GM23338 (cell line): ENCODE measurements around the gene FRMD4A.

Experiments
- EZH2phosphoT487 ChIP-seq: fragments of 200-600 bp; sonication (generic); IDR thresholded peaks from one replicate; pipeline ENCODE4 v1.8.1; 2018; ENCODE audit warnings: antibody characterized with exemption; ENCODE audit not compliant: unreplicated experiment
- TF ChIP-seq, protein P1 (sequence below), 2 experiments: fragments of 200-600 bp in 1 of 2; sonication (generic) in 1 of 2; conservative IDR thresholded peaks; 2 replicates each; pipeline versions ENCODE4 v1.5.1 to v1.6.1; 2016 to 2017; ENCODE audit warnings: antibody characterized with exemption in 2 of 2, low read depth in 2 of 2, mild to moderate bottlenecking in 2 of 2, moderate library complexity in 1 of 2
- TF ChIP-seq, protein P2 (sequence below): IDR thresholded peaks from one replicate; pipeline ENCODE4 v1.6.1; 2018; ENCODE audit warnings: antibody characterized with exemption; ENCODE audit not compliant: unreplicated experiment
- TF ChIP-seq, protein P3 (sequence below): IDR thresholded peaks from 2 replicates; pipeline ENCODE4 v1.6.1; 2016; ENCODE audit warnings: antibody characterized with exemption

DNA sequence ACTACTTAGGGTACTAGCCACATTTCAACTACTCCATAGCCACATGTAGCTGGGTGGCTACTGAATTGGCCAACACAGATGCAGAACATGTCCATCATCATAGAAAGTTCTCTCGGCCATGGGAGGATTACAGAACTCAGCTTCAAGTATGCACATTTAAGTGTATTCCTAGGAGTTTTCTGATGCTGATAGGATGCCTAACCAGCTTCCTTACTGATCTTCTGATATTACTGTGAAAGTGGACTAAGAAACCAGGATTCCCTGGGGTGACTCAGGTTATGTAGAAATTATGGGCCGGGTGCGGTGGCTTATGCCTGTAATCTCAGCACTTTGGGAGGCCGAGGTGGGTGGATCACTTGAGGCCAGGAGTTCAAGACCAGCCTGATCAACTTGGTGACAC is 125.5 kb downstream of the FRMD4A start:
- TF ChIP-seq, protein P1, sequence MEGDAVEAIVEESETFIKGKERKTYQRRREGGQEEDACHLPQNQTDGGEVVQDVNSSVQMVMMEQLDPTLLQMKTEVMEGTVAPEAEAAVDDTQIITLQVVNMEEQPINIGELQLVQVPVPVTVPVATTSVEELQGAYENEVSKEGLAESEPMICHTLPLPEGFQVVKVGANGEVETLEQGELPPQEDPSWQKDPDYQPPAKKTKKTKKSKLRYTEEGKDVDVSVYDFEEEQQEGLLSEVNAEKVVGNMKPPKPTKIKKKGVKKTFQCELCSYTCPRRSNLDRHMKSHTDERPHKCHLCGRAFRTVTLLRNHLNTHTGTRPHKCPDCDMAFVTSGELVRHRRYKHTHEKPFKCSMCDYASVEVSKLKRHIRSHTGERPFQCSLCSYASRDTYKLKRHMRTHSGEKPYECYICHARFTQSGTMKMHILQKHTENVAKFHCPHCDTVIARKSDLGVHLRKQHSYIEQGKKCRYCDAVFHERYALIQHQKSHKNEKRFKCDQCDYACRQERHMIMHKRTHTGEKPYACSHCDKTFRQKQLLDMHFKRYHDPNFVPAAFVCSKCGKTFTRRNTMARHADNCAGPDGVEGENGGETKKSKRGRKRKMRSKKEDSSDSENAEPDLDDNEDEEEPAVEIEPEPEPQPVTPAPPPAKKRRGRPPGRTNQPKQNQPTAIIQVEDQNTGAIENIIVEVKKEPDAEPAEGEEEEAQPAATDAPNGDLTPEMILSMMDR (conservative IDR thresholded peaks at IDR 0.05; ENCODE audit: low read depth in 2 of 2) = no peak
- TF ChIP-seq, protein P2, sequence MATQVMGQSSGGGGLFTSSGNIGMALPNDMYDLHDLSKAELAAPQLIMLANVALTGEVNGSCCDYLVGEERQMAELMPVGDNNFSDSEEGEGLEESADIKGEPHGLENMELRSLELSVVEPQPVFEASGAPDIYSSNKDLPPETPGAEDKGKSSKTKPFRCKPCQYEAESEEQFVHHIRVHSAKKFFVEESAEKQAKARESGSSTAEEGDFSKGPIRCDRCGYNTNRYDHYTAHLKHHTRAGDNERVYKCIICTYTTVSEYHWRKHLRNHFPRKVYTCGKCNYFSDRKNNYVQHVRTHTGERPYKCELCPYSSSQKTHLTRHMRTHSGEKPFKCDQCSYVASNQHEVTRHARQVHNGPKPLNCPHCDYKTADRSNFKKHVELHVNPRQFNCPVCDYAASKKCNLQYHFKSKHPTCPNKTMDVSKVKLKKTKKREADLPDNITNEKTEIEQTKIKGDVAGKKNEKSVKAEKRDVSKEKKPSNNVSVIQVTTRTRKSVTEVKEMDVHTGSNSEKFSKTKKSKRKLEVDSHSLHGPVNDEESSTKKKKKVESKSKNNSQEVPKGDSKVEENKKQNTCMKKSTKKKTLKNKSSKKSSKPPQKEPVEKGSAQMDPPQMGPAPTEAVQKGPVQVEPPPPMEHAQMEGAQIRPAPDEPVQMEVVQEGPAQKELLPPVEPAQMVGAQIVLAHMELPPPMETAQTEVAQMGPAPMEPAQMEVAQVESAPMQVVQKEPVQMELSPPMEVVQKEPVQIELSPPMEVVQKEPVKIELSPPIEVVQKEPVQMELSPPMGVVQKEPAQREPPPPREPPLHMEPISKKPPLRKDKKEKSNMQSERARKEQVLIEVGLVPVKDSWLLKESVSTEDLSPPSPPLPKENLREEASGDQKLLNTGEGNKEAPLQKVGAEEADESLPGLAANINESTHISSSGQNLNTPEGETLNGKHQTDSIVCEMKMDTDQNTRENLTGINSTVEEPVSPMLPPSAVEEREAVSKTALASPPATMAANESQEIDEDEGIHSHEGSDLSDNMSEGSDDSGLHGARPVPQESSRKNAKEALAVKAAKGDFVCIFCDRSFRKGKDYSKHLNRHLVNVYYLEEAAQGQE = no peak
- no peak for TF ChIP-seq EZH2phosphoT487
- TF ChIP-seq, protein P3, sequence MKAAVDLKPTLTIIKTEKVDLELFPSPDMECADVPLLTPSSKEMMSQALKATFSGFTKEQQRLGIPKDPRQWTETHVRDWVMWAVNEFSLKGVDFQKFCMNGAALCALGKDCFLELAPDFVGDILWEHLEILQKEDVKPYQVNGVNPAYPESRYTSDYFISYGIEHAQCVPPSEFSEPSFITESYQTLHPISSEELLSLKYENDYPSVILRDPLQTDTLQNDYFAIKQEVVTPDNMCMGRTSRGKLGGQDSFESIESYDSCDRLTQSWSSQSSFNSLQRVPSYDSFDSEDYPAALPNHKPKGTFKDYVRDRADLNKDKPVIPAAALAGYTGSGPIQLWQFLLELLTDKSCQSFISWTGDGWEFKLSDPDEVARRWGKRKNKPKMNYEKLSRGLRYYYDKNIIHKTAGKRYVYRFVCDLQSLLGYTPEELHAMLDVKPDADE = no peak
